ENCODE measurements around the gene HLA-DMB.

The HLA-DMB gene

DNA sequence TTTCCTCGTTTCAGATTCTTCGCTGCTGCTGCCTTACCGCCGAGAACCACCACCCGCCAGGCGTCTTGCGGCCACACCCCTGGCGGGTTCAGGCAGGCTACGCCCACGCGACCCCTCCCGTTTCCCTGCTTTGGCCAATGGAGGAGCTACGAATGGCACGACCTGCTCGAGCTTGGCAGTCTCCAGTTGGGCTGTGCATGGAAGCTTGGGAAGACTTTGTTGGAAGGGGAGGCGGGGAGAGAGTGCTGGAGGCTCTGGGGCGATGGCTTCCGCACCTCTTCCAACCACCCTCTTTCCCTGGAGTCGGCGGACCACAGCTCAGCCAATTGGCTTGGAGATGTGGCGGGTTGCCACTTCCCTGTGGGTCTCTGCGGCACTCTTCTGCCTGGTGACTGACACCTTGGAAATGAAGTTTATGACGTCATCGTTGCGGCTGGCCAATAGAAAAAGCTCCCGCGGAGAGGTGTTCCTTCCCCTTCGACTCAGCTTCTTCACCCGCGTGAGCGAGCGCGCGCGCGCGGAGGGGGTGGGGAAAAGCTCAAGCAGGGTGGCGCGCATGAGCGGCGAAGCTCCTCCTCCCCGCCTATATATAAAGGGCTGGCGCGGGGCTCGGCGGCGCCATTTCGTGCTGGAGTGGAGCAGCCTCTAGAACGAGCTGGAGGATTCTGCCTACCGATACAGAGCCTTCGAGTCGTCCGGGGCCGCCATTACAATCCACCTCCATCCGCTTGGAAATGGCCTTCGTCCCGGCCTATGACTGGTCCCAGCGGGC lies 30.9 kb upstream of the HLA-DMB start:
- peak; percentile 99 for DNase-seq (ENCODE audit: low read depth, low spot score)

DNA sequence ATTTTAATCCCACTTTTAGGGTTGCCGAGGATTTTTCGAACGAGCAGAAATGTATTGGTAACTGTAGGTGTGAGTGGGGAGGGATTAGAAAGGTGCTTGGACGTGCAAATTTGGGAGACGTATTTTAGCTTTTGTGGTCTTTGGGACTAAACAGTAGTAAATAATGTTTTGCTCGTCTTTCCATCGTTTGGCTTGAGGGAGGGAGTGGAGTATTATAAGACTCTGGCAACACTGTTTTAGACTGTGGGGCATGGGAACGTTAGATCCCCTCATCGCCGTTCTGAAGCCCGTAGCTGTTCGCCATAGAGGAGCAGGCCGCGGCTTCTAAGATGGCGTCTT lies 30.4 kb upstream of the HLA-DMB start:
- DNase-seq (ENCODE audit: low read depth, low spot score) = no peak

DNA sequence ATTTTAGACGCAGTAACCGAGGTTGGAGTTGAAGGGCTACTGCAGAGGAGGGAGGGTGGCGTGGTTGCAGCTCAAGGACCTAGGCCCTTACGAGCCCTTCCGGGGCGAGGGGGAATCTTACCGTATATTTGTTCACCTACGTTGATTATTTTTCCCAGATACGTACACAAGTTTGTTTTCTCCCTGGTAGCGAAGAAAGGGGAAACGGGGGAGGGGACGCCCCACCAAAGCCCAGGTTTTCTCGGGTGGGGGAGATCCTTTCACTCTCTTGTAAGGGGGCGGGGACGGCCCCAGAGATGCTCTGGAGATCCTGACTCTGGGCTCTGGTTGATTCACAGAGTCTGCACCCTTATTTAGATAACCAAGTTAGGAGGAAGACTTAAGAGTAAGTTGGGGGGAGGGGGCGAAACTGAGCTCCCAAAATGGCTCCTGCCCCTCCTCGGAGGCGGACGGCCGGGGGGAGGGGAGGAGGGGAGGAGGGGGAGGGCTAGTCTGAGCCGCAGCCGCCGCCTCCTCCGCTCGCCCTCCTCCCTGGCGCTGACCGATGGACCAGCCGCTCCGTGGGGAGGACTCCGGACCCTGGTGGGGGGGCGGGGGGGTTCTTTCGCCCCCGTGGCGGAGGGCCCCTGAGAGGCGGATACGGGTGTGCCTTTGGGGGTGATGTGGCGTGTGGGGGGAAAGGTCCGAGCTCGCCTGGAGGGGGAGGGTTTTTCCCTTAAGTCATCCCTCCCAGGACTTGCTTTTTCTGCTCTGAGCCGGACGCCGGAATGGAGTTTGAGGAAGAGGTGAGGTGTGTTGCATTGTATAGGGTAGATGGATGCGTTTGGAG lies 29.8 kb upstream of the HLA-DMB start:
- DNase-seq (ENCODE audit: low read depth, low spot score) = peak; percentile 79

DNA sequence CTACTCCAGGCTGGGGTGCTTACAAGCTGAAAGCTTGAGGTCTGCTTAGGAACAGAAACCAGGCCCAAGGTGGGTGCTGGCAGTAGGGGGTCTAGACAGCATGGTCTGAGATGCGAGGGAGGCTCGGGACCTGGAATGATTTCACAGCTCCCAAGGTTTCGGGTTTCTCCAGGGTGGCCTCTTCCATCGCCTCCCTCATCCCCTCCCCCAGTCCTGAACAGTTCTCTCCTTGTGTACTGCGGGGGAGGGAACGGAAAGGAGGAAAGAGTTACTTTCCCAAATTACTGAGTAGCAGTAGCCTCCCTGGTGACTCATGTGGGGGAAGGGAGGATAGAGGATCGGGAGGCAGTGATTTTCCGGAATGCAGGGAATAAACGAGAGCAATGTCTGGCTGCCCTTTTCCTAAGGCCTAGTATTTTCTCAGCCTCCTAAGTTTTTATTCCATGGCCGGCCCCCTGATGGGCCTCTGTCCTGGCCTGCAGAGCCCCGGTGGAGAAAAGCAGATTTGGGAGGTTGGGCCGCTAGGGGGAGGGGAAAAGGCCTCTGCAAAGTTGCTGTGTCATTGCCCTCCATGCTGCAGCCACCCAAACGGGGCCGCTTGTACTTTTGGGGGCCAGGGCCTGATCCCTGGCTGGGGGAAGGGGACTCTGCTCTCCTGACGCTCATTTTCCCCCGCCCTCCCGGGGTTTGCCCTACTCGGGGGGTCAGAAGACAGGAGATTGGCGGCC lies 29.0 kb upstream of the HLA-DMB start:
- DNase-seq (ENCODE audit: low read depth, low spot score) = peak; percentile 88

DNA sequence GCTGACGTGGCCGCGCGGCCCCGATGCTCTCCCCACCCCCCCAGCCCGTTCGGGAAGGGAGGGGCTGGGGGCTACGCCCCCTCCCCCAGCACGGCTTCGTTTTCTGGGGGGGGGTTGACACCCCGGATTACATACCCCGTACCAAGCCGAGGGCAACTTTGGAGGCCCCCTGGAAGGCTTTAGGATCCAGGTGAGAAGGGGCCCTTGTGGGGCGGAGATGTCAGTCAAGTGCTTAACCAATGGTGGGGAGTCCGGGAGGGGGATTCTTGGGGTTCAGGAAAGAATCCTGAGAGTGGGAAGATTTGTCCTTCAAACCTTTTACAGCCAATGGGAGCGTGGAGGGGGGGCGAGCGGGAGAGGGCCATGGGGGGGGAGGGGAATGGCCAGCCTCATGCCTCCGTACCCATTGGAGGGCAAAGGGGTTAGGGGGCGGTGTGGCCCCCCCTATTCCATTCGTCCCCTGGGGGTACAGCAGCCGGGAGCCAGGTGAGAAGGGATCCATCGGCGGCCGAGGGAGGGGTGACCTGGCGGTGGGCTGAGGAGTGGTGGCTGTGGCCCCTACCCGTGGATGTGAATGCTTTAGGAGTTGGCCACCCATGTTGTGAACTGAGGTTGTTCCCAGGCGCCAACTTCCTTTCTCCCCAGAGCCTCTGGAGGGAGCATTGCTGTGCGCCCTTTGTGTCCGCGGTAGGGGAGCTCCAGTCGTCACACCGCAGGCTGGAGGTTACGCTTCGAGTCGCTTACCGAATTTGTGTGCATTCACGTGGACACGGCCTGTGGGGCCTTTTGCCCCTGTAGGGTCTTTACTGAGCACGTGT lies 28.2 kb upstream of the HLA-DMB start:
- DNase-seq (ENCODE audit: low read depth, low spot score) = no peak

DNA sequence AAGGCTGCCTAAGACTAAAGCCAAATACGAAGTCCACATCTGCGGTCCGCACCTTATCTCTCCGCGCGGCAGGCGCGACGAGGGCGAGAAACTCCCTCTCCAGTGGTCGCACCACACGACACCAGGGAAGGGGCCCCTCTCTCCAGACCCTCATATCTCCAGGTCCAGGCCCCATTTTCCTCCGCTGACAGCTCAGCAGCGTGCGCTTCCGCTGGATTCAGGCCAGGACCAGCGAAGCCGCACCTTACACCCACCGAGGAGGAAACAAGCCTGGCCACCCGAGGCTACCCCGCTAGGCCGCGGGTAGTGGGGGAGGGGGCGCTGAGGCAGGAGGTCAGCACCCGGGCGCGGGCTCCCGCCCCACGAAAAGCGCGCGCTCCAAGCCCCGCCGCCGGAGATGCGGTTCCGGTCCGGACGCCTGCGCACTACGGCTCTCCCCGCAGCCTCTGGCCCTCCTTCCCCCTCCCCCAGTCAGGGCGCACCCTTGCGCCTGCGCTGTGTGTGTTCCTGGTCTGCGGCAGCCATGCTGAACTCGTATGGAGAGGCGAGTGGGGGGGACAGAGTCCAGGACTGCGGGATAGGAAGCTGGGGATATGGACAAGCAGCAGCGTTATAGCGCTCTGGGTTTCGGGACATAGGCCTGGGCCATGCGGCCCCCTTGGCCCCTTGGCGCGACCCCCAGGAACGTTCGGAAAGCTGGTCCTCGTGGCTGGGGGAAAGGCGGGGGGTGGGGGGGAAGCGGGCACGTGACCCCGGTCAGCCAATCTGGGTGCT lies 27.5 kb upstream of the HLA-DMB start, which contains the start of gene BRD2:
Gene BRD2 (plus strand): TSS at position 502 of the 774 bp plus-strand sequence. CDS start 4,305 bp downstream, outside the sequence.
- DNase-seq (ENCODE audit: low read depth, low spot score) = peak; percentile 95

DNA sequence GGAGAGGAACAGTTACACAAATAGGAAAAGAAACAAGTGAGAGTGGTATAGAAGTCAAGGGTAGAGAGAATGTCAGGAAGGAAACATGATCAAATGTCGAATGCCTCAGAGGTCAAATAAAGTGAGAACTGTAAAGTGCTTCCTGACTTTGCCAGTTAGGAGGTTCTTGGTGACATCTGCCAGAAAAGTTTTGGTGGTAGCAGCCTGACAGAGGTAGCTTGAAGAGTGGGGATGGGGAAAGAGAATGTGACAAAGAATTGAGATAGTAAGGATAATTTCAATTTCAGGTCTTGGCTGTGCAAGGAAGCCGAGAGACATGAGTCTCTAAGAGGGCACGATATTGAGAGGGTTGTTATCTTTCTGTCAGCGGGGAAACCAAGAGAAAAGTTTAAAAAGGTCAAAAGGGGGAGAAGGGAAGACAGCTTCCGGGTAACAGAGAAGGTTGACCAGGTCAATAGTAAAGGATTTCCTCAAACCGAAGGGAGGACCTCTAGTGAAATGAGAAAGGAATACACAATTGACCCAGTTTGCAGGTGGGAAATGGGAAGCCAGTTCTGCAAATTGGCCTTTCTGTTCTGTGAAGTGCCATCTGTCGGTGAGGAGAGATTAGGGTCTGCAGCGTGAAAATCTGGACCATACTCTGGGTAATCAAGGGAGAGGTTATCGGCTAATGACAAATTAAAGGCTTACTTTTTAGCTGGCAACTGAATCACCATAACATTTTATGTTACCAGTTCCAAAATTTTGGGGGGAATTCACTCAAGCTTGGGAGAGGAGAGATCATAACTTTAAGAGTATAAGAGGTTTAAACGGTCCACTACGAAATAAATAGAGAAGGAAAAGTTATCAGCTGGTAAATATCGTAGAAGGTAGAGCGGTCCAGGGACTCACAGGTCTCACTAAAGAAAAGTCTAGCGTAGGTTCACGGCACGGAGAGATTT lies 26.6 kb upstream of the HLA-DMB start:
- DNase-seq (ENCODE audit: low read depth, low spot score) = no peak

DNA sequence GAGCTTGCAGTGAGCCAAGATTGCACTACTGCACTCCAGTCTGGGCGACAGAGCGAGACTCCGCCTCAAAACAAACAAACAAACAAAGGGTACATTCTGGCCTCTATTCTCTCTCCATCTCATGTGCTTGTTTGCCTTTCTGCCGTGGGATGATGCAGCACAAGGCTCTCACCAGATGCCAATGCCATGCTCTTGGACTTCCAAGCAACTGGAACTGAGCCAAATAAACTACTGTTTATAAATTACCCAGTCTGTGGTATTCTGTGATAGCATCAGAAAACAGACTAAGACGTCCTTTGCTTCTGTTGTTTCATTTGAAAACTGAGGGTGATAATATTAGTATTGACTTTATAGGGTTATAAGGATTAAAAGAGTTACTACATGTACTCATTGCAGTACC lies 23.9 kb upstream of the HLA-DMB start:
- DNase-seq (ENCODE audit: low read depth, low spot score) = no peak

DNA sequence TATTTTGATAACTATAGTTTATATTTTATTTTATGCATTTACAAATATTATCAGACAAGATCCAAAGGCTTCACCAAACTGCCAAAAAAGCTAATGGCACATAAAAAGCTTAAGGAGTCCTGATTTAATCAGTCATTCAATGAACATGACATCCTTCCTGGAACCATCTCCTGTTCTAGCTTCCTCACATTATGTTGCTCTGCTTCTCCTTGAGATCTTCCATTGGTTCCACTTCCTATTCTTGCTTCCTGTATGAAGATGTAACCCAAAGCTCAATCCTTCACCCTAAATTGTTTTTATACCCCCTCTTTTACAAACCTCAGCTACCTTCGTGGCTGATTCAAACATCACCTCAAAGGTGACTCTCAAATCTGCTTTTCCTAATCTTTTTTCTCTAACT lies 23.0 kb upstream of the HLA-DMB start:
- DNase-seq (ENCODE audit: low read depth, low spot score) = no peak

DNA sequence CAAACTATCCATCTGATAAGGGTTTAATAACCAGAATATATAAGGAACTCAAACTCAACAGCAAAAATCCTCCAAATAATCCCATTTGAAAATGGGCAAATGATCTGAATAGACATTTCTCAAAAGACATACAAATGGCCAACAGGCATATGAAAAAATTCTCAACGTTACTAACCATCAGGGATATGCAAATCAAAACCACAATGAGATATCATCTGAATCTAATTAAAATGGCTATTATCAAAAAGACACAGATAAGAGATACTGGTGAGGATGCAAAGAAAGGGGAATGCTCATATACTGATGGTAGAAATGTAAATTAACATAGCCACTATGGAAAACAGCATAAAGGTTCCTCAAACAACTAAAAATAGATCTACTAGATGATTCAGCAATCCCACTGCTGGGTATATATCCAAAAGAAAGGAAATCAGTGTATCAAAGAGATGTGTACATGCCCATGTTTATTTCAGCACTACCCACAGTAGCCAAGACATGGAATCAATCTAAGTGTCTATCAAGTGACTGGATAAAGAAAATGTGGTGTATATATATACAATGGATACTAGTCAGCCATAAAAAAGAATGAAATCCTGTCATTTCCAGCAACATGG lies 21.5 kb upstream of the HLA-DMB start:
- no peak for DNase-seq (ENCODE audit: low read depth, low spot score)

DNA sequence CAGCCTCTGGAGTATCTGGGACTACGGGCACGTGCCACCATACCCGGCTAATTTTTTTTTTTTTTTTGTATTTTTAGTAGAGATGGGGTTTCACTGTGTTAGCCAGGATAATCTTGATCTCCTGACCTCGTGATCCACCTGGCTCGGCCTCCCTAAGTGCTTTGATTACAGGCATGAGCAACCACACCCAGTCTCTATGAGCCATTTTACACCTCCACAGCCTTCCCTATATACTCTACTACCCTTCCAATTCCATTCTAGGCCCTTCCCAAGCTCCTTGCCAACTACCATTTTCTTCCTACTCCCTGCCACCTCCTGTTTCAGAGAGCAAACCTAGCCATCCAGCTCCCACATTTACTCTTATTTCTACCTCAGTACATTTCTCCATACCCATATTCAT lies 19.7 kb upstream of the HLA-DMB start:
- DNase-seq (ENCODE audit: low read depth, low spot score) = no peak

DNA sequence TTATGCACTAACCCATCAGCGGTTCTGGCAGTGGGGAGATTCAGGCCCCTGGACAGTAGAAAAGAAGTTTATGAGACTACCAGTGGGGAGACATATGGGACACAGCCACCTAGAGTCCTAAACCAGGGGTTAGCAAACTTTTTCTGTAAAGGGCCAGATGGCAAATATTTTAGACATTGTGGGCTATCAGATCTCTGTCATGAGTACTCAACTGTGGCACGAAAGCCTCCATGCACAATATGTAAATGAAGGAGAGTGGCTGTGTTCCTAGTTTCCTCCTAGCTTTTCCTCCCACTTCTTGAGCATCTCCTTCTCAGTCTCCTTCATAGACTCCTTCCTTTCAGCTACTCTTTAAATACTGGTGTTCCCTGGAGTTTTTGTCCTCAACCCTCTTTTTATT lies 15.3 kb upstream of the HLA-DMB start:
- DNase-seq (ENCODE audit: low read depth, low spot score) = no peak

DNA sequence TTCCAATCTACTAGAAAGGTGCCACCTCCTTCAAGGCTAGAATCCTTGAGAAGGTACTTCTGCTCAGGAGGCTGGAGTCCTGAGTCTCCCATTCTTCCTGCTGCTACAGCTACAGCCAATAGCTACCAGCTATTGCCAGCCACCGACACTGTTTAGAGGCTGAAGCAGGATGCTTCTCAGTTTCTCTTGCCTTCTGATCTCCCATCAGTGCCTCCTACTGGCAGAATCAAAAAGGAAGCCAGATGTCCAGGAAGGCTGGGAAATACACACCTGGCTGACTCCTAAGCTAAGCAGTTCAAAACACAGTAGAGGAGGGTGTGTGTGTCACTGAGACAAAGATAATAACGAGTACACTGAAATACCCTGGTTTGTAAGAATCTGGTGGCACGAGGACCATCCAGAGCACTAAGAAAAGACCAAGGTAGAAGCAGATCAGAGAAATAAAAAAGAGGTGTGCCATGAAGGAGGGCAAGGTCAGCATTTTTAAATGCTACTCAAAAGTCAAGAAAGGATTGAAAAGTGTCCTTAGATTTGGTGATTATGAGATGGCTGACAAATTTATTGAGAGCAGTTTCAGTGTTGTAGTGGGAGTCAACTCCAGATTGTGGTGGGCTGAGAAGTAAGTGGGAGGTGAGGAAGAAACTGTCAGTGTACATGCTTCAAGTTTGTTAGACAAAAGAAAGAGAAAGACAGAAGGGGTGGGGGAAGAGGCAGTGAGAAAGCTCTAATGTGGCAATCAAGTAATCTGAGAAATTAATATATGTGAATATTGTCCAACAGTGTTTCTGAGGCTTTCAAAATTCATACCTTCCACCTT lies 14.4 kb upstream of the HLA-DMB start:
- DNase-seq (ENCODE audit: low read depth, low spot score) = no peak

DNA sequence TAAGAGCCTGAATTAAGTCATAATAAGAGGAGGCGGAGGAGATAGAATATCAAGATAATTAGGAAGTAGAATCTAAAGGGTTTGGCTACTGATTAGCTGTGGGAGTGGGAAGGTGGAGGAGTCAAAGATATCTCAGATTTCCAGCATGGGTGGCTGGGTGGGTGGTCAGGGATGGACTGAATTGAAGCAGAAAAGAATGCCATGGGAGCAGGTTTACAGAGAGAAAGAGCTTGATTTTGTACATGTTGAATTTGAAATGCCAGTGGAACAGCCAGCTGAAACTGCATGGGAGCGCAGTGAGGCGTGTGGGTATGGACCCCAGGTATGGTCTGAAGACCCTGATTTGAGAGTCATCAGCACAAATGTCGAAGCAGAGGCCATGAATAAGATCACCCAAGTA lies 13.4 kb upstream of the HLA-DMB start:
- no peak for DNase-seq (ENCODE audit: low read depth, low spot score)

DNA sequence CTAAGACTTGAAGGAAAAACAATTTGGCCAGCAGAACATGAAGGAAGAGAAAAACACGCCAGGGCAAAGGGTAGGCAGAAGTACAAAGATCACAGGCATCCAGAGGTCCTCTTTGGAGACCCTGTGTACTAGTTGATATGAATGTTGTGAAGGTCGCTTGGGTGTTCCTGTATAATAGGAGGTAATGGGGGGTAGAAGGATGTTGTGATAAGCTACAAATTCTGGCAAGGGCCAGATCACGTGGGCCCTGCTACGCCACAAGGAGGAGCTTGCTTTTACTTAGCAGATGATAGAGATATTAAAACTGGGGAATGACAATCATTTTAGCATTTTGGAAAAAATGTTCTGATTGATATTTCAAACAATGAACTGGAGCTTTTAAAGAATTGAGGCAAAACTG lies 12.9 kb upstream of the HLA-DMB start:
- DNase-seq (ENCODE audit: low read depth, low spot score) = no peak

DNA sequence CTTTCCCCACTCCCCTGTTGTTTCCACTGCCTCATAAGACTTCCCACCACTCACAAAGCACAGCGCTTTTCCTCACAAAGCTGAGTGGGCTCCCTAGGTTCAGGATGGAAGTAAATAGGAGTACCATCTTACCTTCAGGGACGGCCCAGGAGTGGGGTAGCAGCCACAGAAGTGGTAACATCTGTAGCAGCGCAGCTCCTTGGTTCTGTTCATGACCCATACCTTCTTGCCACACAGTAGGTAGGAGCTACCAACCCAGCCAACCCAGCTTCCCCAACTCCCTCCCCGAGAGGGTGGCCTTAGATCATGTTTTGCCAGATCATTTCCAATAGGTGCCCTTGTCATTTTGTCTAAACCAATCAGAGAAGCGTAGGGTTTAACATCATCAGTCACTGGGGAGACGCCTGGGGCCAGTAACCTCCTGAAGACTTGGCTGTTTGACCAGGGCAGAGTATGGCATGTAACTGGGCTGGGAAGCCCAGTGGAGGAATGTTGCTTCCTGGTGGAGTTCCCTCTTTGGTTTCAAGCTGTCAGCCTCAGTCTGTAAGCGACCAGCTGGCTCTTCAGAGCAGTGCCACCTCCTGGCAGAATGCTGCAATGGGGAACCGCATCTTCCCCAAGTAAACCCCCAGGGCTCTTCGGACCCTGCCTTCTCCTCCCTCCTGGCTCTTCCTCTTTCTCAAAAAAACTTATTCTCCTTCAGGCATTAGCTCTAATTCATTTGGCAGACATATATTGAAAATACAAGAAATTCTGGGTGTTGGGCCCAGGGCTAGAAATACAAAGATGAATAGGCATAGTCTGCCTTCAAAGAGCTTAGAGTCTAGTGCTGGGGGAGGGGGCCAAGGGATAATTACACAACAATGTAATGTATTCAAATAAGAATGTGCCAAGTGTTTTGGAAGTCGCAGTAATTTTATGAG lies 12.2 kb upstream of the HLA-DMB start, which contains the start of gene HLA-DMA:
Gene HLA-DMA (minus strand): TSS at position 281 of the 923 bp plus-strand sequence. CDS start 61 bp downstream, at position 220.
- peak; percentile 85 for DNase-seq (ENCODE audit: low read depth, low spot score)

DNA sequence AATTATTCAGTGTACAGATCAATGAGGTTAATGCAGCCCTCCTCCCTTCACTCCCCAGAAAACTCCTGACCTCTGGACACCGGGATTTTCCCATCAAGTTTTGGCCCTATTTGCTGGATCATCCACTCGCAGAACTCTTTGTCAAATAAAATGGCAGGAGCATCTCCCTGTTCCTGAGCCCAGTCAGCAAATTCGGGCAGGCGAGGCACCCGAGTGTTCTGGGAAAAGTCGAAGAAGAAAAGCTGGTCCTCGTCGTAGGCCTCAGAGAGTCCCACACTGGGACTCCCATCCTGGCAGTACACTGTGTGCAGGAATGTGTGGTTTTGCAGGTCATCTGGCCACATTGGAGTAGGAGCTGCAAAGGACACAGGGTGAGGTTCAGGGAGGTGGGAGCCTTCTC lies 9.6 kb upstream of the HLA-DMB start:
- no peak for DNase-seq (ENCODE audit: low read depth, low spot score)
